Activated naive CD4-positive, alpha-beta T cell treated with anti-CD3 and anti-CD28 coated beads, Interleukin-2, amount 50 U/mL, for 16 hours (primary cell): ENCODE results near the gene B3GNT3.
"Not testable (repeated sequence)": the region's sequence is repeated elsewhere in the genome, so short reads cannot be mapped to it uniquely, and the experiment has no call there.

ENCODE experiments used
- DNase-seq: peaks from one replicate; pipeline ENCODE4 v3.0.0-alpha.2; 2020

B3GNT3 gene

GRCh38 chr19:17797424-17798201 is 2.7 kb downstream of the B3GNT3 start:
- peak; percentile 52 for DNase-seq

GRCh38 chr19:17798599-17798998 is 3.7 kb downstream of the B3GNT3 start:
- DNase-seq = not testable (repeated sequence)

GRCh38 chr19:17802137-17802858 is 7.4 kb downstream of the B3GNT3 start:
- DNase-seq = no peak

- DNase-seq = no peak
These were observed 8.4 kb downstream of the B3GNT3 start for GRCh38 chr19:17803264-17803896.

- DNase-seq = no peak
These were observed 10.5 kb downstream of the B3GNT3 start for GRCh38 chr19:17805427-17805826.

- no peak for DNase-seq
These were observed 12.0 kb downstream of the B3GNT3 start for GRCh38 chr19:17806945-17807344.

- DNase-seq = peak; percentile 34
These were observed 12.9 kb downstream of the B3GNT3 start for GRCh38 chr19:17807731-17808316.

- DNase-seq = no peak
These were observed 16.2 kb downstream of the B3GNT3 start for GRCh38 chr19:17811103-17811502.

- DNase-seq = no peak
These were observed 16.7 kb downstream of the B3GNT3 start for GRCh38 chr19:17811681-17812080.

GRCh38 chr19:17812099-17812498 is 17.2 kb downstream of the B3GNT3 start:
- no peak for DNase-seq

- no peak for DNase-seq
These were observed 22.9 kb downstream of the B3GNT3 start for GRCh38 chr19:17817668-17818363.

- DNase-seq = no peak
These were observed 26.3 kb downstream of the B3GNT3 start, which contains the start of gene INSL3 for GRCh38 chr19:17821190-17821589. INSL3 (minus strand) TSS chr19:17821519; CDS start chr19:17821506, 13 bp downstream.

- DNase-seq = no peak
These were observed 29.4 kb downstream of the B3GNT3 start for GRCh38 chr19:17824339-17824738.

- DNase-seq = no peak
These were observed 31.6 kb downstream of the B3GNT3 start for GRCh38 chr19:17826508-17827056.

- no peak for DNase-seq
These were observed 35.1 kb downstream of the B3GNT3 start for GRCh38 chr19:17829855-17830566.

GRCh38 chr19:17830567-17831418 is 35.9 kb downstream of the B3GNT3 start:
- peak; percentile 48 for DNase-seq

GRCh38 chr19:17831419-17831888 is 36.5 kb downstream of the B3GNT3 start:
- DNase-seq = no peak

- DNase-seq = no peak
These were observed 37.7 kb downstream of the B3GNT3 start for GRCh38 chr19:17832443-17833208.

GRCh38 chr19:17834350-17835181 is 39.6 kb downstream of the B3GNT3 start:
- no peak for DNase-seq
